ENCODE data around the gene ADCY5. TPM values are rescaled to one million over a fixed set of nuclear protein-coding genes. Genes with fewer than 3 reads are reported as not detected.
A peak's percentile ranks its signal among the peaks of the same experiment; 100 is the strongest.

Gene ADCY5
- total and polyA plus RNA-seq, 5 donors = 90.4 to 220 (median 205) TPM

- Histone ChIP-seq H3K27me3 (ENCODE audit: control insufficient read depth, insufficient read depth) (no peaks in the 10 kb centered on the region), H3K4me1 (ENCODE audit: control insufficient read depth, insufficient read depth, low read length) (peaks cover 2% of the 10 kb centered on the region), H3K27ac (ENCODE audit: low read length) (no peak overlapping the region), H3K4me3 (ENCODE audit: low read length) (no peak overlapping the region), H3K9me3 (ENCODE audit: control insufficient read depth, low read length) (no peaks in the 10 kb centered on the region)
- ATAC-seq (no peak), DNase-seq (peak in 1 of 3 donors; percentile 19)
- WGBS = 89% methylated on average over 8 of the region's 8 CpGs
- intact Hi-C loops (cut with DNase I) = loop anchor here (5.0 to 10.0 kb wide), 5 partner anchors 121 to 236 kb away; partner anchors contain the start of gene ADCY5 (in 1 of the 4)
Observed at GRCh38 chr3:123325766-123326256, 123.1 kb downstream of the ADCY5 start.

GRCh38 chr3:123324880-123325765, 123.8 kb downstream of the ADCY5 start:
- DNase-seq (peak in 1 of 3 donors; percentile 53), ATAC-seq (peak; percentile 15 to 26)
- Histone ChIP-seq H3K9me3 (ENCODE audit: control insufficient read depth, low read length) (no peaks in the 10 kb centered on the region), H3K27ac (ENCODE audit: low read length) (no peak overlapping the region), H3K4me1 (ENCODE audit: control insufficient read depth, insufficient read depth, low read length) (peaks cover 2% of the 10 kb centered on the region), H3K4me3 (ENCODE audit: low read length) (no peak overlapping the region), H3K27me3 (ENCODE audit: control insufficient read depth, insufficient read depth) (no peaks in the 10 kb centered on the region)
- 86% methylated on average over 15 of the region's 15 CpGs for WGBS
- intact Hi-C loops (cut with DNase I) = loop anchor here (5.0 to 10.0 kb wide), 5 partner anchors 122 to 237 kb away; partner anchors contain the start of gene ADCY5 (in 1 of the 4)

- DNase-seq (peak in 1 of 3 donors; percentile 9), ATAC-seq (no peak)
- Histone ChIP-seq H3K27ac (ENCODE audit: low read length) (no peak overlapping the region), H3K9me3 (ENCODE audit: control insufficient read depth, low read length) (no peaks in the 10 kb centered on the region), H3K27me3 (ENCODE audit: control insufficient read depth, insufficient read depth) (no peaks in the 10 kb centered on the region), H3K4me1 (ENCODE audit: control insufficient read depth, insufficient read depth, low read length) (no peaks in the 10 kb centered on the region), H3K4me3 (ENCODE audit: low read length) (no peak overlapping the region)
- WGBS = 91% methylated on average over 1 of the region's 1 CpG
- intact Hi-C loops (cut with DNase I) = loop anchor here in 1 of 4 donors (10.0 kb wide), 1 partner anchor 231 kb away; no protein-coding TSS in a partner anchor
Observed at GRCh38 chr3:123323781-123324180, 125.1 kb downstream of the ADCY5 start.

- ATAC-seq = no peak
- no peaks in the 10 kb centered on the region for H3K4me1 ChIP-seq (ENCODE audit: control insufficient read depth, insufficient read depth, low read length)
- H3K9me3 ChIP-seq (ENCODE audit: control insufficient read depth, low read length) = no peaks in the 10 kb centered on the region
- H3K4me3 ChIP-seq (ENCODE audit: low read length) = no peak overlapping the region
- WGBS = 72% methylated on average over 11 of the region's 11 CpGs
- no peaks in the 10 kb centered on the region for H3K27me3 ChIP-seq (ENCODE audit: control insufficient read depth, insufficient read depth)
- no peak overlapping the region for H3K27ac ChIP-seq (ENCODE audit: low read length)
- intact Hi-C loops (cut with DNase I) = loop anchor here in 1 of 4 donors (10.0 kb wide), 1 partner anchor 232 kb away; no protein-coding TSS in a partner anchor
- no peak for DNase-seq
Observed at GRCh38 chr3:123322866-123323265, 126.0 kb downstream of the ADCY5 start.

- Histone ChIP-seq H3K4me1 (ENCODE audit: control insufficient read depth, insufficient read depth, low read length) (no peaks in the 10 kb centered on the region), H3K9me3 (ENCODE audit: control insufficient read depth, low read length) (no peaks in the 10 kb centered on the region), H3K27me3 (ENCODE audit: control insufficient read depth, insufficient read depth) (no peaks in the 10 kb centered on the region), H3K27ac (ENCODE audit: low read length) (no peak overlapping the region), H3K4me3 (ENCODE audit: low read length) (no peak overlapping the region)
- ATAC-seq = no peak
- 81% methylated on average over 8 of the region's 8 CpGs for WGBS
- no peak for DNase-seq
- intact Hi-C loops (cut with DNase I) = loop anchor here in 1 of 4 donors (10.0 kb wide), 1 partner anchor 233 kb away; no protein-coding TSS in a partner anchor
Observed at GRCh38 chr3:123321806-123322205, 127.1 kb downstream of the ADCY5 start.

GRCh38 chr3:123320221-123320620, 128.7 kb downstream of the ADCY5 start:
- DNase-seq (no peak), ATAC-seq (no peak)
- intact Hi-C loops (cut with DNase I) = loop anchor here in 1 of 4 donors (10.0 kb wide), 1 partner anchor 235 kb away; no protein-coding TSS in a partner anchor
- Histone ChIP-seq H3K9me3 (ENCODE audit: control insufficient read depth, low read length) (no peaks in the 10 kb centered on the region), H3K4me1 (ENCODE audit: control insufficient read depth, insufficient read depth, low read length) (no peaks in the 10 kb centered on the region), H3K27me3 (ENCODE audit: control insufficient read depth, insufficient read depth) (no peaks in the 10 kb centered on the region), H3K27ac (ENCODE audit: low read length) (peak overlapping the region; percentile 25), H3K4me3 (ENCODE audit: low read length) (no peak overlapping the region)
- 65% methylated on average over 5 of the region's 5 CpGs for WGBS

GRCh38 chr3:123319760-123320159, 129.1 kb downstream of the ADCY5 start:
- H3K27ac ChIP-seq (ENCODE audit: low read length) = no peak overlapping the region
- DNase-seq (peak in 1 of 3 donors; percentile 43), ATAC-seq (peak; percentile 22)
- intact Hi-C loops (cut with DNase I) = loop anchor here in 1 of 4 donors (10.0 kb wide), 1 partner anchor 235 kb away; no protein-coding TSS in a partner anchor
- H3K27me3 ChIP-seq (ENCODE audit: control insufficient read depth, insufficient read depth) = no peaks in the 10 kb centered on the region
- H3K9me3 ChIP-seq (ENCODE audit: control insufficient read depth, low read length) = no peaks in the 10 kb centered on the region
- no peak overlapping the region for H3K4me3 ChIP-seq (ENCODE audit: low read length)
- H3K4me1 ChIP-seq (ENCODE audit: control insufficient read depth, insufficient read depth, low read length) = no peaks in the 10 kb centered on the region
- 41% methylated on average over 10 of the region's 10 CpGs for WGBS

- no peaks in the 10 kb centered on the region for H3K4me1 ChIP-seq (ENCODE audit: control insufficient read depth, insufficient read depth, low read length)
- WGBS = 69% methylated on average over 3 of the region's 3 CpGs
- intact Hi-C loops (cut with DNase I) = no loop called here
Observed at GRCh38 chr3:123318374-123318773, 130.5 kb downstream of the ADCY5 start.

GRCh38 chr3:123317716-123318115, 131.2 kb downstream of the ADCY5 start:
- Histone ChIP-seq H3K4me3 (ENCODE audit: low read length) (no peak overlapping the region), H3K27me3 (ENCODE audit: control insufficient read depth, insufficient read depth) (no peaks in the 10 kb centered on the region), H3K9me3 (ENCODE audit: control insufficient read depth, low read length) (no peaks in the 10 kb centered on the region), H3K27ac (ENCODE audit: low read length) (no peak overlapping the region), H3K4me1 (ENCODE audit: control insufficient read depth, insufficient read depth, low read length) (no peaks in the 10 kb centered on the region)
- WGBS = 91% methylated on average over 14 of the region's 14 CpGs
- intact Hi-C loops (cut with DNase I) = no loop called here
- DNase-seq (no peak), ATAC-seq (no peak)

More at GRCh38 chr3:123318374-123318773, 130.5 kb downstream of the ADCY5 start:
- H3K9me3 ChIP-seq (ENCODE audit: control insufficient read depth, low read length) = no peaks in the 10 kb centered on the region
- DNase-seq (no peak), ATAC-seq (peak; percentile 15 to 24)
- no peak overlapping the region for H3K27ac ChIP-seq (ENCODE audit: low read length)
- no peaks in the 10 kb centered on the region for H3K27me3 ChIP-seq (ENCODE audit: control insufficient read depth, insufficient read depth)
- no peak overlapping the region for H3K4me3 ChIP-seq (ENCODE audit: low read length)

- no peak for ATAC-seq
- Histone ChIP-seq H3K27ac (ENCODE audit: low read length) (no peak overlapping the region), H3K27me3 (ENCODE audit: control insufficient read depth, insufficient read depth) (no peaks in the 10 kb centered on the region), H3K4me1 (ENCODE audit: control insufficient read depth, insufficient read depth, low read length) (no peaks in the 10 kb centered on the region), H3K9me3 (ENCODE audit: control insufficient read depth, low read length) (no peaks in the 10 kb centered on the region), H3K4me3 (ENCODE audit: low read length) (no peak overlapping the region)
- 54% methylated on average over 4 of the region's 4 CpGs for WGBS
- no peak for DNase-seq
- intact Hi-C loops (cut with DNase I) = no loop called here
Observed at GRCh38 chr3:123315271-123315595, 133.7 kb downstream of the ADCY5 start.
